WTC11 (cell line): ENCODE data around the gene SEMA3D. TPM values are rescaled to one million over a fixed set of nuclear protein-coding genes. Genes with fewer than 3 reads are reported as not detected.

Experiments used
- ATAC-seq: fragments of 200-7000 bp; cut with Tn5 transposase; 2 replicates; pipeline ENCODE4 v1.10.0; 2021; ENCODE audit warnings: mild to moderate bottlenecking, moderate library complexity
- CTCF ChIA-PET: fragments of 300-600 bp; sonication (Branson Sonifier 250); formaldehyde crosslinking; loops from one replicate; lab custom pipeline; 2021; ENCODE audit warnings: antibody characterized with exemption; lab: Charles Lee
- POLR2A ChIA-PET: fragments of 350-600 bp; sonication (Branson Sonifier 250); formaldehyde crosslinking; loops from one replicate; lab custom pipeline; 2021; ENCODE audit warnings: antibody characterized with exemption; lab: Charles Lee
- DNase-seq: peaks from one replicate; pipeline ENCODE4 v3.0.0; 2021; ENCODE audit warnings: low spot score
- H3K27ac Mint-ChIP-seq: 2 replicates; pipeline ENCODE4 v1.8.0; 2021; ENCODE audit warnings: mixed read lengths
- H3K27me3 Mint-ChIP-seq: 2 replicates; pipeline ENCODE4 v1.8.0; 2021; ENCODE audit warnings: low read depth, mild to moderate bottlenecking, moderate library complexity, mixed read lengths
- H3K36me3 Mint-ChIP-seq: 2 replicates; pipeline ENCODE4 v1.8.0; 2021; ENCODE audit warnings: mixed read lengths
- H3K4me1 Mint-ChIP-seq: 2 replicates; pipeline ENCODE4 v1.8.0; 2022; ENCODE audit warnings: mixed read lengths
- H3K4me3 Mint-ChIP-seq: 2 replicates; pipeline ENCODE4 v1.8.0; 2021; ENCODE audit warnings: mild to moderate bottlenecking, moderate library complexity, mixed read lengths
- H3K9me3 Mint-ChIP-seq: 2 replicates; pipeline ENCODE4 v1.8.0; 2021; ENCODE audit warnings: mixed read lengths
- AR ChIP-seq: fragments of 250-450 bp; sonication (Bioruptor Pico); IDR thresholded peaks from 2 replicates; pipeline ENCODE4 v1.9.0; 2021; ENCODE audit warnings: mild to moderate bottlenecking
- ATF3 ChIP-seq: sonication (generic); formaldehyde crosslinking; conservative IDR thresholded peaks from 2 replicates; pipeline ENCODE4 v1.8.1; 2022; ENCODE audit warnings: mild to moderate bottlenecking, missing genetic modification reagents
- ATF6 ChIP-seq: sonication (generic); formaldehyde crosslinking; IDR thresholded peaks from 2 replicates; pipeline ENCODE4 v1.8.1; 2023; ENCODE audit warnings: mild to moderate bottlenecking, missing genetic modification reagents
- CDX4 ChIP-seq: fragments of 250-450 bp; sonication (Bioruptor Pico); IDR thresholded peaks from 2 replicates; pipeline ENCODE4 v1.9.0; 2021; ENCODE audit warnings: moderate library complexity, mild to moderate bottlenecking, inconsistent platforms, borderline replicate concordance
- E2F1 ChIP-seq: sonication (generic); formaldehyde crosslinking; IDR thresholded peaks from 2 replicates; pipeline ENCODE4 v1.8.0; 2022; ENCODE audit warnings: mild to moderate bottlenecking, missing genetic modification reagents
- E2F5 ChIP-seq: sonication (generic); formaldehyde crosslinking; IDR thresholded peaks from 2 replicates; pipeline ENCODE4 v1.8.1; 2022; ENCODE audit warnings: mild to moderate bottlenecking, moderate library complexity, missing genetic modification reagents
- ERG ChIP-seq: fragments of 250-450 bp; sonication (Bioruptor Pico); IDR thresholded peaks from 2 replicates; pipeline ENCODE4 v1.8.0; 2021; ENCODE audit warnings: mild to moderate bottlenecking
- ESRRA ChIP-seq: sonication (generic); formaldehyde crosslinking; IDR thresholded peaks from 2 replicates; pipeline ENCODE4 v1.8.1; 2022; ENCODE audit warnings: mild to moderate bottlenecking, missing genetic modification reagents, borderline replicate concordance
- FOXK1 ChIP-seq: sonication (generic); formaldehyde crosslinking; IDR thresholded peaks from 2 replicates; pipeline ENCODE4 v1.8.0; 2022; ENCODE audit warnings: mild to moderate bottlenecking, moderate library complexity, missing genetic modification reagents
- FOXP1 ChIP-seq: sonication (generic); formaldehyde crosslinking; IDR thresholded peaks from 2 replicates; pipeline ENCODE4 v1.8.0; 2022; ENCODE audit warnings: missing genetic modification reagents, mild to moderate bottlenecking, moderate library complexity, borderline replicate concordance
- GTF2I ChIP-seq: fragments of 250-450 bp; sonication (Bioruptor Pico); conservative IDR thresholded peaks from 2 replicates; pipeline ENCODE4 v1.4.0; 2021; ENCODE audit warnings: mild to moderate bottlenecking
- IRF1 ChIP-seq: sonication (generic); formaldehyde crosslinking; IDR thresholded peaks from 2 replicates; pipeline ENCODE4 v1.8.0; 2023; ENCODE audit warnings: missing genetic modification reagents
- KAT7 ChIP-seq: sonication (generic); formaldehyde crosslinking; IDR thresholded peaks from 2 replicates; pipeline ENCODE4 v1.8.1; 2023; ENCODE audit warnings: missing genetic modification reagents, mild to moderate bottlenecking, borderline replicate concordance
- NR3C1 ChIP-seq: sonication (generic); formaldehyde crosslinking; conservative IDR thresholded peaks from 2 replicates; pipeline ENCODE4 v1.8.1; 2023; ENCODE audit warnings: low read depth, mild to moderate bottlenecking, missing genetic modification reagents
- OVOL2 ChIP-seq: fragments of 250-450 bp; sonication (Bioruptor Pico); IDR thresholded peaks from 2 replicates; pipeline ENCODE4 v1.9.0; 2021; ENCODE audit warnings: mild to moderate bottlenecking, borderline replicate concordance
- SP1 ChIP-seq: sonication (generic); formaldehyde crosslinking; conservative IDR thresholded peaks from 2 replicates; pipeline ENCODE4 v1.8.1; 2022; ENCODE audit warnings: missing genetic modification reagents
- TP53 ChIP-seq: sonication (generic); formaldehyde crosslinking; IDR thresholded peaks from 2 replicates; pipeline ENCODE4 v1.8.1; 2023; ENCODE audit warnings: mild to moderate bottlenecking, missing genetic modification reagents
- USF2 ChIP-seq: sonication (generic); formaldehyde crosslinking; IDR thresholded peaks from 2 replicates; pipeline ENCODE4 v1.8.1; 2023; ENCODE audit warnings: mild to moderate bottlenecking, missing genetic modification reagents, moderate library complexity
- ZMAT4 ChIP-seq: fragments of 250-450 bp; sonication (Bioruptor Pico); IDR thresholded peaks from 2 replicates; pipeline ENCODE4 v1.9.0; 2021; ENCODE audit warnings: mild to moderate bottlenecking
- ZNF121 ChIP-seq: sonication (generic); formaldehyde crosslinking; IDR thresholded peaks from 2 replicates; pipeline ENCODE4 v1.8.0; 2023; ENCODE audit warnings: missing genetic modification reagents
- ZNF219 ChIP-seq: sonication (generic); formaldehyde crosslinking; IDR thresholded peaks from 2 replicates; pipeline ENCODE4 v1.8.0; 2023; ENCODE audit warnings: missing genetic modification reagents, mild to moderate bottlenecking, borderline replicate concordance
- ZNF263 ChIP-seq: sonication (generic); formaldehyde crosslinking; IDR thresholded peaks from 2 replicates; pipeline ENCODE4 v1.8.1; 2022; ENCODE audit warnings: low read depth, mild to moderate bottlenecking, moderate library complexity, missing genetic modification reagents
- ZNF317 ChIP-seq: sonication (generic); formaldehyde crosslinking; IDR thresholded peaks from 2 replicates; pipeline ENCODE4 v1.8.1; 2023; ENCODE audit warnings: low read depth, mild to moderate bottlenecking, moderate library complexity, missing genetic modification reagents, borderline replicate concordance
- ZNF512 ChIP-seq: sonication (generic); formaldehyde crosslinking; IDR thresholded peaks from 2 replicates; pipeline ENCODE4 v1.8.1; 2022; ENCODE audit warnings: missing genetic modification reagents, borderline replicate concordance
- total RNA-seq: library from RNA; stranded (reverse); gene quantifications from 3 replicates; pipeline ENCODE4 v1.2.3, GENCODE V29; 2021

SEMA3D gene
- total RNA-seq, 1 experiment from 2014 or later = 3.8 TPM

GRCh38 chr7:85175217-85175616, 11.6 kb downstream of the SEMA3D start (continued):
- TF ChIP-seq ERG (CRISPR knock-in tag) (no peak), CDX4 (CRISPR knock-in tag) (no peak), USF2 (CRISPR knock-in tag) (no peak), IRF1 (no peak), SP1 (no peak), AR (no peak)

GRCh38 chr7:85172530-85172941, 14.3 kb downstream of the SEMA3D start:
- ATAC-seq (no peak), DNase-seq (no peak)
- Mint-ChIP-seq H3K4me1 (no peaks in the 10 kb centered on the region), H3K36me3 (no peaks in the 10 kb centered on the region), H3K27ac (no peak overlapping the region), H3K4me3 (no peak overlapping the region), H3K9me3 (no peaks in the 10 kb centered on the region; the same call in 1 of the 2 replicates), H3K27me3 (no peaks in the 10 kb centered on the region)
- ChIA-PET POLR2A (no interaction called here), CTCF (no interaction called here)
- no peak for TF ChIP-seq GTF2I (CRISPR knock-in tag)
- no peak for TF ChIP-seq TP53 (CRISPR knock-in tag)
- TF ChIP-seq ZMAT4 (CRISPR knock-in tag) = no peak
- no peak for TF ChIP-seq NR3C1 (CRISPR knock-in tag)
- TF ChIP-seq ESRRA (CRISPR knock-in tag) = no peak
- no peak for TF ChIP-seq ZNF317 (CRISPR knock-in tag)
- TF ChIP-seq ZNF512 = no peak
- no peak for TF ChIP-seq FOXK1 (CRISPR knock-in tag)
- TF ChIP-seq E2F1 = no peak
- no peak for TF ChIP-seq OVOL2 (CRISPR knock-in tag)
- TF ChIP-seq ZNF219 (CRISPR knock-in tag) = no peak
- TF ChIP-seq ATF3 (CRISPR knock-in tag) = no peak
- no peak for TF ChIP-seq KAT7 (CRISPR knock-in tag)
- no peak for TF ChIP-seq FOXP1 (CRISPR knock-in tag)
- no peak for TF ChIP-seq ZNF121
- no peak for TF ChIP-seq E2F5
- no peak for TF ChIP-seq ATF6 (CRISPR knock-in tag)
- TF ChIP-seq ZNF263 (CRISPR knock-in tag) = no peak
